Bronchial epithelial cell (primary cell): ENCODE data around the gene SLC4A3. TPM values are rescaled to one million over a fixed set of nuclear protein-coding genes. Genes with fewer than 3 reads are reported as not detected.
A peak's percentile ranks its signal among the peaks of the same experiment; 100 is the strongest.
"Not testable (repeated sequence)": the region's sequence is repeated elsewhere in the genome, so short reads cannot be mapped to it uniquely, and the experiment has no call there.

Source experiments
- DNase-seq: peaks from one replicate; pipeline ENCODE4 v3.0.0-alpha.2; 2010; ENCODE audit warnings: low read depth
- FAIRE-seq: peaks from 2 replicates; lab custom pipeline; 2011; peaks lifted over from hg19 to GRCh38; lab: Jason Lieb, UNC
- H3K27me3 ChIP-seq: 2 replicates; pipeline ENCODE4 v1.5.1; 2011; ENCODE audit warnings: low read length; ENCODE audit not compliant: control insufficient read depth, insufficient read depth
- H3K36me3 ChIP-seq: 2 replicates; pipeline ENCODE4 v1.5.1; 2011; ENCODE audit warnings: low read length; ENCODE audit not compliant: control insufficient read depth, insufficient read depth
- H3K4me3 ChIP-seq: 2 replicates; pipeline ENCODE4 v1.5.1; 2011; ENCODE audit warnings: mild to moderate bottlenecking, low read depth, low read length, control low read depth
- total RNA-seq: library from RNA; depleted of rRNA; stranded (reverse); fragments of >200 nt; gene quantifications from 2 replicates; pipeline ENCODE4 v1.2.1, GENCODE V29; 2014
- TF ChIP-seq, protein P1 (sequence below): IDR thresholded peaks from 2 replicates; pipeline ENCODE4 v1.5.1; 2011; ENCODE audit warnings: mild to moderate bottlenecking, moderate library complexity, low read length, control low read depth, inconsistent platforms; ENCODE audit not compliant: insufficient read depth, severe bottlenecking

The SLC4A3 gene
- total RNA-seq, 1 donor from 2014 or later = 1.6 TPM

DNA sequence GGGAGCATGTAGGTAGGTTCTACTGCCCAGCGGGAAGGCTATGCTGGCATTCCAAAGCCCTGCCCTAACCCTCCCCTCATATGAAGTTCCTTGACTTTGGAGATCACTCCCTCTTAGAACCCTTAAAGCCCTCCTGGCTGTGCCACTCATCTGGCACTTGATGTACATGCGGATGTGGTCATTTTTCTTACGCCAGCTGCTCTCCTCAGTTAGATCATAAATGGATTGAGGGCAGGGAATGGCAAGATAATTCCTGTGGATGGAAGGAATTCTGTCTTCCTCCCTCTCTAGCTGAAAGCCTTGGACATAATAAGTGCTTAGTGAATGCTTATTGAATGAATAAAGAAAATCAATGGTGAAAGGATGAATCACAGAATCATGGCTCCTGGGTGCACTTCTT, 51.6 kb downstream of the SLC4A3 start:
- FAIRE-seq (peak; percentile 40), DNase-seq (no peak)
- TF ChIP-seq, protein P1, sequence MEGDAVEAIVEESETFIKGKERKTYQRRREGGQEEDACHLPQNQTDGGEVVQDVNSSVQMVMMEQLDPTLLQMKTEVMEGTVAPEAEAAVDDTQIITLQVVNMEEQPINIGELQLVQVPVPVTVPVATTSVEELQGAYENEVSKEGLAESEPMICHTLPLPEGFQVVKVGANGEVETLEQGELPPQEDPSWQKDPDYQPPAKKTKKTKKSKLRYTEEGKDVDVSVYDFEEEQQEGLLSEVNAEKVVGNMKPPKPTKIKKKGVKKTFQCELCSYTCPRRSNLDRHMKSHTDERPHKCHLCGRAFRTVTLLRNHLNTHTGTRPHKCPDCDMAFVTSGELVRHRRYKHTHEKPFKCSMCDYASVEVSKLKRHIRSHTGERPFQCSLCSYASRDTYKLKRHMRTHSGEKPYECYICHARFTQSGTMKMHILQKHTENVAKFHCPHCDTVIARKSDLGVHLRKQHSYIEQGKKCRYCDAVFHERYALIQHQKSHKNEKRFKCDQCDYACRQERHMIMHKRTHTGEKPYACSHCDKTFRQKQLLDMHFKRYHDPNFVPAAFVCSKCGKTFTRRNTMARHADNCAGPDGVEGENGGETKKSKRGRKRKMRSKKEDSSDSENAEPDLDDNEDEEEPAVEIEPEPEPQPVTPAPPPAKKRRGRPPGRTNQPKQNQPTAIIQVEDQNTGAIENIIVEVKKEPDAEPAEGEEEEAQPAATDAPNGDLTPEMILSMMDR = no peak
- no peaks in the 10 kb centered on the region for H3K36me3 ChIP-seq
- H3K27me3 ChIP-seq = peaks cover 3% of the 10 kb centered on the region
- H3K4me3 ChIP-seq = no peak overlapping the region

DNA sequence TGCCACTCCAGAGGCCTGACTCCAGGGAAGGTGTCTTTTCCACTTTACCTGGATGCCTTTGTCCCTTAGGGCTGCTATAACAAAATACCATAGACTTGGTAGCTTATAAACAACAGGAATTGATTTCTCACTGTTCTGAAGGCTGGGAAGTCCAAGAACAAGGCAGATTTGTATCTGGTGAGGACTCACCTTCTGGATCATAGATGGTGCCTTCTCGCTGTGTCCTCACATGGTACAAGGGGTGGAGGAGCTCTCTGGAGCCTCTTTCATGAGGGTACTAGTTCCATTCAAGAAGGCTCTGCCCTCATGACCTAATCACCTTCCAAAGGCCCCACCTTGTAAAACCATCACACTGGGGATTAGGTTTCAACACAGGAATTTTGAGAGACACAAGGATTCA, 52.1 kb downstream of the SLC4A3 start:
- Histone ChIP-seq H3K4me3 (no peak overlapping the region), H3K36me3 (no peaks in the 10 kb centered on the region), H3K27me3 (peaks cover 2% of the 10 kb centered on the region)
- DNase-seq = no peak
- no peak for FAIRE-seq
- TF ChIP-seq, protein P1 = no peak

DNA sequence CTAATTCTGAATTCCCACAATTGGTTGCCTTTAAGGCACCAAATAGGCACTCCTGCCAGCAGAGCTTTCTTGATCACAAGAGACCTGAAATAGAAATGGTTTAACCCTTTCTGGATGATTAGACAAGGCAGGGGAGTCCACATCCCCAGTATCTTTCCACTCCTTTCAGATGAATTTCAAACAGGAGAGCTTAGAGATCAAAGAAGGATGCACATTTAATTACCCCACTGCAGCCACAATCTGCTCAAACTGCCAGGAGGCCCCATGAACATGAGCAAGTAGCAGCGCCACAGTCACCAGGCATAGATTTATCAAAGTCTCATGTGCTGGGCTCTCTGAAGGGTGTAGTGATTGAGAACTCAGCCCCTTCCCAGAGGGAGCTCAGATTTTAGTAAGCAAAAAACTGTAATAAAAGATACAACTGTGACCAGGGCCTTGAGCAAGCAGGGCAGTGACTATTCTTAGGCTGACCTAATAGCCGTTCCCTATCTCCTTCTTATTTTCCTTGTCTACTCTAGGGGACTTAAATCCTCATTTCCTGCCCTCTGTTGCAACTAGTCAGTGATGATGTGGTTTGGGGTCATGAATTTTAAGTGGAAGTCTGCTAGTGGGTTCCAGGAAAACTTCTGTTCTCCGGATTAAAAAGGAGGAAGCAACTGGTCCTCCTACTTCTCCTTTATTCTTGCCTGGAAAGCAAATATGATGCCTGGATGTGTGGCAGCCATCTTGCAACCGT, 53.7 kb downstream of the SLC4A3 start:
- no peak overlapping the region for H3K4me3 ChIP-seq
- H3K36me3 ChIP-seq = no peaks in the 10 kb centered on the region
- FAIRE-seq (no peak), DNase-seq (no peak)
- TF ChIP-seq, protein P1 = no peak
- H3K27me3 ChIP-seq = no peaks in the 10 kb centered on the region

DNA sequence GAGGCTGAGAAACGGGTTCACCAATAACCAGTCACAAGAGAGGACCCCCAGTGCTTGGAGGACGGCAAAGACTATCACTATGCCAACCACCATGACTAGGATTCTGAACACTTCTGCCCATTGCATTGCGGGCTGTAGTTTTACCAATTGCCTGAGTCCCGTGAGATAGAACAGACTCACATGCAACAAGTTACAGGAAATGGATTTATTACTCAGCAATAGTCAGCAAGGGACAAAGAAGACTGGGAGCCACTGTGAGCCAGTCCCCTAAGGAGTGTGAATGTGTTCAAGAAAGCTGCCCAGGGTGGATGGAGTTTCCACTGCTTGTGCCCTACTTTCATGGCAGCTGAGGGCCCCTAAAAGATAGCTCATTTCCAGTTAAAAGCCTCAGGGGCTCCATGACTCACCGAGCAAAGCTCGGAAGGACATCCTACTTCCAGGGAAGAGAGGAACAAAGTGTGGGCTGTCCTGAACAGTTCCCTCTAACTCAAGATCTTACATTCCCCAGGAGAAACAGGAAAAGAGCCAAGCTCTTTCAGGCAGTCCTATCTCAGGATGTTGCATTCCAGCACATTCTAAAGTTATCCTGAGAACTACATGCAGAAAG, 54.4 kb downstream of the SLC4A3 start:
- FAIRE-seq = no peak
- peak; percentile 41 for DNase-seq

GRCh38 chr2:219683474-219683873, 56.0 kb downstream of the SLC4A3 start:
- not testable (repeated sequence) for H3K36me3 ChIP-seq, DNase-seq, H3K4me3 ChIP-seq, FAIRE-seq, H3K27me3 ChIP-seq

More for the DNA sequence above, 54.4 kb downstream of the SLC4A3 start:
- Histone ChIP-seq H3K36me3 (no peaks in the 10 kb centered on the region), H3K4me3 (no peak overlapping the region), H3K27me3 (no peaks in the 10 kb centered on the region)
- TF ChIP-seq, protein P1 = no peak
